ENCODE measurements around the gene OPTC.

DNA sequence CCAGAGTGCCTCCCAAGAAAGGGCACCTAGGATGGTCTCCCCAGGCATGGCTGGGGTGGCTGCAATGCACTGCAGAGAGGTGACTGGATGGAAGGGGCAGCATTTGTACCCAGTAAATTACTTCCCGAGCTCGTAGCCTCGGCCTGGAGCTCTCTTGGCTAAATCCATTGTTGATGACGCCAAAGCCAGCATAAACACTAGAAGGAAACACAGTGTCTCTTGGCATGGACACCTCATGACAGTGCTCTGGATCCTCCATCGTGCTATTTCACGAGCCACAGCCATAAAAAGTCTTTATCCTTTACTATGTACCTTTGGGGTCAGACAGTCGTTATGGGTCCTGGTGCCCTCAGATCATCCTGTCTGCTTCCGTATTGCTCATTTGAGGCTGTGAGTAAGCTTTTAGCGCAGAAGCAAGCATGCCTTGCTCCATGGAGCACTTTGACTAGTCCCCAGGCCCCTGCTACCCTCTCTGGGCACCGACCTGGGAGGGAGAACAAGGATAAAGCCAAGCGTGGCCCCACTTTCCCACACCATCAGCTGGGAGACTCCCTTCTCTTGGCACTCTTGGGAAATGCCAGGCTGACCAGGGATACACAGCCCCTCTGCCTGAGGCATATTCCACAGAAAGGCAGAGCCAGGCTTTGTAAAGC lies 28.7 kb upstream of the OPTC start:
- TF ChIP-seq, protein P1, sequence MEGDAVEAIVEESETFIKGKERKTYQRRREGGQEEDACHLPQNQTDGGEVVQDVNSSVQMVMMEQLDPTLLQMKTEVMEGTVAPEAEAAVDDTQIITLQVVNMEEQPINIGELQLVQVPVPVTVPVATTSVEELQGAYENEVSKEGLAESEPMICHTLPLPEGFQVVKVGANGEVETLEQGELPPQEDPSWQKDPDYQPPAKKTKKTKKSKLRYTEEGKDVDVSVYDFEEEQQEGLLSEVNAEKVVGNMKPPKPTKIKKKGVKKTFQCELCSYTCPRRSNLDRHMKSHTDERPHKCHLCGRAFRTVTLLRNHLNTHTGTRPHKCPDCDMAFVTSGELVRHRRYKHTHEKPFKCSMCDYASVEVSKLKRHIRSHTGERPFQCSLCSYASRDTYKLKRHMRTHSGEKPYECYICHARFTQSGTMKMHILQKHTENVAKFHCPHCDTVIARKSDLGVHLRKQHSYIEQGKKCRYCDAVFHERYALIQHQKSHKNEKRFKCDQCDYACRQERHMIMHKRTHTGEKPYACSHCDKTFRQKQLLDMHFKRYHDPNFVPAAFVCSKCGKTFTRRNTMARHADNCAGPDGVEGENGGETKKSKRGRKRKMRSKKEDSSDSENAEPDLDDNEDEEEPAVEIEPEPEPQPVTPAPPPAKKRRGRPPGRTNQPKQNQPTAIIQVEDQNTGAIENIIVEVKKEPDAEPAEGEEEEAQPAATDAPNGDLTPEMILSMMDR (IDR thresholded peaks at IDR 0.05 in 8 of 11, conservative IDR thresholded peaks at IDR 0.05 in 3 of 11): no peak
- TF ChIP-seq POLR2A (IDR thresholded peaks at IDR 0.05): no peak
